IMR-90 (cell line): ENCODE measurements around the gene KIF3A. TPM values are rescaled to one million over a fixed set of nuclear protein-coding genes. Genes with fewer than 3 reads are reported as not detected.

ENCODE experiments used
- ATAC-seq: fragments of 200-7000 bp; cut with Tn5 transposase; 2 replicates; pipeline ENCODE4 v1.9.1; 2020; ENCODE audit warnings: low read depth, mild to moderate bottlenecking, moderate library complexity
- BruUV-seq: library from RNA; stranded (reverse); fragments of 400-500 nt; replicated peaks from 2 replicates; lab custom pipeline; 2021; lab: Mats Ljungman, UMichigan
- CTCF ChIA-PET: fragments of 300-600 bp; formaldehyde crosslinking; extraction: SDS; loops from one replicate; lab custom pipeline; 2021; ENCODE audit warnings: antibody characterized with exemption; lab: Yijun Ruan, JAX
- POLR2A ChIA-PET: fragments of 300-600 bp; sonication (Branson Sonifier 250); formaldehyde crosslinking; loops from one replicate; lab custom pipeline; 2022; ENCODE audit warnings: antibody characterized with exemption; ENCODE audit not compliant: unreplicated experiment; lab: Charles Lee
- DNase-seq: peaks from one replicate; pipeline ENCODE4 v3.0.0; 2013
- H2AFZ ChIP-seq: replicated peaks from 2 replicates; pipeline ENCODE3; 2013; ENCODE audit warnings: low read length, mild to moderate bottlenecking; ENCODE audit not compliant: poor library complexity
- H2AK5ac ChIP-seq: 2 replicates; pipeline ENCODE4 v1.6.1; 2013; ENCODE audit warnings: low read depth, low read length, inconsistent platforms
- H2AK9ac ChIP-seq: replicated peaks from 2 replicates; pipeline ENCODE3; 2013; ENCODE audit warnings: mild to moderate bottlenecking, low read depth, low read length, moderate library complexity; ENCODE audit not compliant: poor library complexity
- H2BK120ac ChIP-seq: 2 replicates; pipeline ENCODE4 v1.6.1; 2013; ENCODE audit warnings: low read depth, low read length, inconsistent platforms
- H2BK15ac ChIP-seq: 3 replicates; pipeline ENCODE4 v1.6.1; 2013; ENCODE audit warnings: low read depth, low read length, inconsistent platforms
- H2BK20ac ChIP-seq: 2 replicates; pipeline ENCODE4 v1.6.1; 2013; ENCODE audit warnings: low read depth, mild to moderate bottlenecking, inconsistent platforms, low read length, moderate library complexity
- H2BK5ac ChIP-seq: 2 replicates; pipeline ENCODE4 v1.6.1; 2013; ENCODE audit warnings: mild to moderate bottlenecking, low read depth, low read length, inconsistent platforms; ENCODE audit not compliant: poor library complexity, severe bottlenecking
- H3K14ac ChIP-seq: replicated peaks from 2 replicates; pipeline ENCODE4 v1.6.1; 2013; ENCODE audit warnings: low read depth, low read length, inconsistent platforms
- H3K18ac ChIP-seq: 2 replicates; pipeline ENCODE4 v1.6.1; 2013; ENCODE audit warnings: low read depth, low read length, control low read depth
- H3K23ac ChIP-seq: 2 replicates; pipeline ENCODE4 v1.6.1; 2013; ENCODE audit warnings: low read depth, low read length, inconsistent platforms
- H3K27ac ChIP-seq: 2 replicates; pipeline ENCODE4 v1.5.1; 2013; ENCODE audit warnings: mild to moderate bottlenecking, control low read depth, low read length; ENCODE audit not compliant: insufficient read depth
- H3K27me3 ChIP-seq: 2 replicates; pipeline ENCODE4 v1.6.1; 2013; ENCODE audit warnings: low read length; ENCODE audit not compliant: control insufficient read depth, insufficient read depth
- H3K36me3 ChIP-seq: 2 replicates; pipeline ENCODE4 v1.6.1; 2013; ENCODE audit warnings: low read length, mixed read lengths; ENCODE audit not compliant: control insufficient read depth, insufficient read depth
- H3K4ac ChIP-seq: 2 replicates; pipeline ENCODE4 v1.6.1; 2013; ENCODE audit warnings: low read depth, low read length, inconsistent platforms
- H3K4me1 ChIP-seq: 2 replicates; pipeline ENCODE4 v1.6.1; 2013; ENCODE audit warnings: low read length, mixed read lengths; ENCODE audit not compliant: control insufficient read depth, insufficient read depth
- H3K4me2 ChIP-seq: 2 replicates; pipeline ENCODE4 v1.6.1; 2013; ENCODE audit warnings: low read depth, mild to moderate bottlenecking, control low read depth, low read length, moderate library complexity
- H3K4me3 ChIP-seq: 2 replicates; pipeline ENCODE4 v1.5.1; 2013; ENCODE audit warnings: low read depth, mild to moderate bottlenecking, control low read depth, low read length, moderate library complexity; ENCODE audit not compliant: insufficient read depth
- H3K56ac ChIP-seq: 2 replicates; pipeline ENCODE4 v1.6.1; 2013; ENCODE audit warnings: low read length, inconsistent platforms; ENCODE audit not compliant: insufficient read depth; ENCODE audit errors: extremely low read depth
- H3K79me1 ChIP-seq, 2 experiments: 2 replicates each; pipeline ENCODE4 v1.6.1; 2013; ENCODE audit warnings: low read length in 2 of 2, inconsistent platforms in 1 of 2, low read depth in 1 of 2
- H3K9ac ChIP-seq: 2 replicates; pipeline ENCODE4 v1.6.1; 2013; ENCODE audit warnings: low read depth, low read length, control low read depth
- H3K9me1 ChIP-seq: 2 replicates; pipeline ENCODE4 v1.6.1; 2013; ENCODE audit warnings: low read length, inconsistent platforms; ENCODE audit not compliant: insufficient read depth
- H3K9me3 ChIP-seq: 2 replicates; pipeline ENCODE4 v1.6.1; 2013; ENCODE audit warnings: low read length; ENCODE audit not compliant: control insufficient read depth, insufficient read depth
- H4K20me1 ChIP-seq: 2 replicates; pipeline ENCODE4 v1.6.1; 2013; ENCODE audit warnings: low read length, inconsistent platforms; ENCODE audit not compliant: insufficient read depth
- H4K5ac ChIP-seq: 2 replicates; pipeline ENCODE4 v1.6.1; 2013; ENCODE audit warnings: mild to moderate bottlenecking, low read depth, low read length, control low read depth
- H4K8ac ChIP-seq, 2 experiments: 2 replicates each; pipeline ENCODE4 v1.6.1; 2013; ENCODE audit warnings: low read depth in 2 of 2, low read length in 2 of 2, control low read depth in 1 of 2, inconsistent platforms in 1 of 2
- H4K91ac ChIP-seq: 2 replicates; pipeline ENCODE4 v1.6.1; 2013; ENCODE audit warnings: low read depth, low read length, inconsistent platforms; ENCODE audit not compliant: insufficient read depth
- BHLHE40 ChIP-seq: fragments of 150-350 bp; IDR thresholded peaks from 2 replicates; pipeline ENCODE4 v1.6.1; 2016; ENCODE audit warnings: mild to moderate bottlenecking, low read depth, low read length
- CEBPB ChIP-seq: IDR thresholded peaks from 2 replicates; pipeline ENCODE4 v1.6.1; 2012; ENCODE audit warnings: low read depth, low read length, improper control_type of control experiment
- CHD1 ChIP-seq: IDR thresholded peaks from 2 replicates; pipeline ENCODE4 v1.6.1; 2012; ENCODE audit warnings: low read depth, low read length, improper control_type of control experiment
- FOS ChIP-seq: fragments of 150-350 bp; IDR thresholded peaks from 2 replicates; pipeline ENCODE4 v1.6.1; 2016; ENCODE audit warnings: low read depth, low read length
- MAFK ChIP-seq: IDR thresholded peaks from 2 replicates; pipeline ENCODE4 v1.6.1; 2012; ENCODE audit warnings: low read depth, low read length, improper control_type of control experiment
- MAZ ChIP-seq: IDR thresholded peaks from 2 replicates; pipeline ENCODE4 v1.6.1; 2012; ENCODE audit warnings: low read depth, mild to moderate bottlenecking, low read length, improper control_type of control experiment, moderate library complexity, borderline replicate concordance
- MXI1 ChIP-seq: IDR thresholded peaks from 2 replicates; pipeline ENCODE4 v1.6.1; 2012; ENCODE audit warnings: low read depth, mild to moderate bottlenecking, low read length, moderate library complexity, borderline replicate concordance
- NFE2L2 ChIP-seq: fragments of 150-350 bp; IDR thresholded peaks from 2 replicates; pipeline ENCODE4 v1.6.1; 2016; ENCODE audit warnings: low read depth, mild to moderate bottlenecking, low read length
- POLR2A ChIP-seq: IDR thresholded peaks from 2 replicates; pipeline ENCODE4 v1.6.1; 2012; ENCODE audit warnings: mild to moderate bottlenecking, low read depth, low read length
- RAD21 ChIP-seq: IDR thresholded peaks from 2 replicates; pipeline ENCODE4 v1.6.1; 2012; ENCODE audit warnings: low read length, improper control_type of control experiment
- RCOR1 ChIP-seq: IDR thresholded peaks from 2 replicates; pipeline ENCODE4 v1.6.1; 2012; ENCODE audit warnings: mild to moderate bottlenecking, low read length, improper control_type of control experiment; ENCODE audit not compliant: insufficient replicate concordance
- RFX5 ChIP-seq: IDR thresholded peaks from 2 replicates; pipeline ENCODE4 v1.8.0; 2012; ENCODE audit warnings: low read depth, mild to moderate bottlenecking, low read length, moderate library complexity
- SMC3 ChIP-seq: fragments of 150-350 bp; IDR thresholded peaks from 2 replicates; pipeline ENCODE4 v1.6.1; 2016; ENCODE audit warnings: low read depth, mild to moderate bottlenecking, antibody characterized with exemption, low read length, moderate library complexity
- WGBS, 2 experiments: methylation state at CpG; one replicate each; pipeline versions ENCODE4 v1.1.5 to v1.1.7; 2013; ENCODE audit warnings: missing lambda C conversion rate in 2 of 2; ENCODE audit not compliant: insufficient read length in 1 of 2; ENCODE audit errors: extremely low coverage in 2 of 2; 5-methylcytosine and 5-hydroxymethylcytosine counted together
- dilution Hi-C: fragments of 300-500 bp; cut with HindIII; formaldehyde crosslinking; loops from one replicate; pipeline ENCODE4 v1.14.3; 2018; ENCODE audit warnings: low sequenced_read_pairs; ENCODE audit not compliant: unreplicated experiment
- in situ Hi-C: fragments of 300-500 bp; cut with MboI; formaldehyde crosslinking; loops from 3 replicates; pipeline ENCODE4 v1.14.3; 2019; ENCODE audit warnings: low sequenced_read_pairs, inconsistent platforms, mixed read lengths
- intact Hi-C: fragments of 100-400 bp; cut with micrococcal nuclease; formaldehyde crosslinking; loops from 2 replicates; pipeline ENCODE4 v1.10.0; 2022
- polyA plus RNA-seq, 3 experiments: library from polyadenylated mRNA; depleted of rRNA; stranded (reverse); fragments of >200 nt; gene quantifications; 2 replicates each; pipeline ENCODE4 v1.2.3, GENCODE V29; 2012; ENCODE audit warnings: low replicate concordance in 1 of 3
- total RNA-seq: library from RNA; depleted of rRNA; stranded (reverse); fragments of >200 nt; gene quantifications from 2 replicates; pipeline ENCODE4 v1.2.3, GENCODE V29; 2012
- TF ChIP-seq, protein P1 (sequence below): fragments of 150-350 bp; IDR thresholded peaks from 2 replicates; pipeline ENCODE4 v1.6.1; 2016; ENCODE audit warnings: low read depth, mild to moderate bottlenecking, low read length, moderate library complexity, borderline replicate concordance
- TF ChIP-seq, protein P2 (sequence below): fragments of 150-350 bp; IDR thresholded peaks from 2 replicates; pipeline ENCODE4 v1.6.1; 2017; ENCODE audit warnings: mild to moderate bottlenecking, antibody characterized with exemption, low read length, low read depth
- TF ChIP-seq, protein P3 (sequence below): conservative IDR thresholded peaks from 2 replicates; pipeline ENCODE4 v1.5.1; 2012; ENCODE audit warnings: mild to moderate bottlenecking, low read depth, low read length, improper control_type of control experiment

Gene KIF3A
- total and polyA plus RNA-seq, 2 of the 4 experiments (the other 2 are of a cell fraction), result 4.3 to 4.5 TPM

DNA sequence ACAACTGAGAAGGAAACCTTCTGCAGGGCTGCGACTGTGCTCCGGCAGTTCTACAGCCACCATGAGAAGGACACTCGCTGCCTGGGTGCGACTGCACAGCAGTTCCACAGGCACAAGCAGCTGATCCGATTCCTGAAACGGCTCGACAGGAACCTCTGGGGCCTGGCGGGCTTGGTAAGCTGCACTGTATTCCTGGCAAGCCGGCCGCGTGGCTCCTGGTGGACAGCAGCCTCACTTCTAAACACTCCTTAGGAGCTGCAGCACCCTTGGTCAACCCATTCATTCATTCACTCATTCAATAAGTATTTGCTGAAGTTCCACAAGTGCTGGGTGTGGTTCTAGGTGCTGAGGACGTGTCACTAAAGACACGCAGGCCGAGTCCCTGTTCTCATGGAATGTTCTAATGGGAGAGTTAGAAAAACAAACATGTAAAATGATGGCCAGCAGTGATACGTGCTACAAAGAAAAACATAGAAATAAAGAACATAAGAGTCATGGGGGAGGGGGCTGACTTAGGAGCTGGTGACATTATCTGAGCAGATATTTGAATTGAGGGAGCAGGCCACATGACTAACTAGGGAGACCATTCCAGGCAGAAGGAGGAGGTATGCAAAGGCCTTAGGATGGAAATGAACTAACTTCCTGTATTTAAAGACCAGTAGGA is 57.5 kb downstream of the KIF3A start:
- no TSS peak for BruUV-seq
- ATAC-seq (no peak), DNase-seq (no peak)
- Histone ChIP-seq H2BK5ac (no peak overlapping the region), H3K9ac (no peak overlapping the region), H2BK15ac (no peak overlapping the region), H3K18ac (no peak overlapping the region), H4K20me1 (no peaks in the 10 kb centered on the region), H3K4me2 (no peak overlapping the region), H3K36me3 (no peaks in the 10 kb centered on the region), H4K91ac (no peak overlapping the region), H3K79me1 (no peaks in the 10 kb centered on the region), H4K8ac (peak overlapping the region in 1 of 2 experiments; percentile 37; a peak in 1 of 4 replicates), H3K9me3 (no peaks in the 10 kb centered on the region), H3K4ac (0 out of 2 replicates have a peak overlapping the region, but pooled peaks have one; percentile 21), H2AFZ (peak overlapping the region; percentile 6), H3K9me1 (peaks cover 19% of the 10 kb centered on the region), H3K4me1 (peaks cover 11% of the 10 kb centered on the region), H2AK5ac (no peak overlapping the region; the same call in 1 of the 2 replicates), H2BK20ac (no peak overlapping the region), H3K23ac (no peak overlapping the region), H2BK120ac (no peak overlapping the region), H3K27ac (no peak overlapping the region), H3K27me3 (no peaks in the 10 kb centered on the region), H3K56ac (no peak overlapping the region), H3K4me3 (no peak overlapping the region), H3K14ac (peak overlapping the region; percentile 22; the same call in 1 of the 2 replicates), H4K5ac (no peak overlapping the region), H2AK9ac (no peak overlapping the region)
- in situ Hi-C loops (no loop called here), dilution Hi-C loops (no loop called here), intact Hi-C loops (no loop called here)
- CTCF ChIA-PET, result no interaction called here
- POLR2A ChIA-PET, result no interaction called here
- WGBS, 2 experiments, result 95% methylated on average over 6 of the region's 15 CpGs; no CpG with 5 or more reads in 1 of the 2 experiments
- TF ChIP-seq, protein P1, sequence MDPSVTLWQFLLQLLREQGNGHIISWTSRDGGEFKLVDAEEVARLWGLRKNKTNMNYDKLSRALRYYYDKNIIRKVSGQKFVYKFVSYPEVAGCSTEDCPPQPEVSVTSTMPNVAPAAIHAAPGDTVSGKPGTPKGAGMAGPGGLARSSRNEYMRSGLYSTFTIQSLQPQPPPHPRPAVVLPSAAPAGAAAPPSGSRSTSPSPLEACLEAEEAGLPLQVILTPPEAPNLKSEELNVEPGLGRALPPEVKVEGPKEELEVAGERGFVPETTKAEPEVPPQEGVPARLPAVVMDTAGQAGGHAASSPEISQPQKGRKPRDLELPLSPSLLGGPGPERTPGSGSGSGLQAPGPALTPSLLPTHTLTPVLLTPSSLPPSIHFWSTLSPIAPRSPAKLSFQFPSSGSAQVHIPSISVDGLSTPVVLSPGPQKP, result no peak
- no peak for TF ChIP-seq POLR2A
- TF ChIP-seq, protein P2, sequence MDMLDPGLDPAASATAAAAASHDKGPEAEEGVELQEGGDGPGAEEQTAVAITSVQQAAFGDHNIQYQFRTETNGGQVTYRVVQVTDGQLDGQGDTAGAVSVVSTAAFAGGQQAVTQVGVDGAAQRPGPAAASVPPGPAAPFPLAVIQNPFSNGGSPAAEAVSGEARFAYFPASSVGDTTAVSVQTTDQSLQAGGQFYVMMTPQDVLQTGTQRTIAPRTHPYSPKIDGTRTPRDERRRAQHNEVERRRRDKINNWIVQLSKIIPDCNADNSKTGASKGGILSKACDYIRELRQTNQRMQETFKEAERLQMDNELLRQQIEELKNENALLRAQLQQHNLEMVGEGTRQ, result no peak
- no peak for TF ChIP-seq NFE2L2
- TF ChIP-seq FOS, result no peak
- TF ChIP-seq MAFK, result no peak
- TF ChIP-seq RFX5, result no peak
- TF ChIP-seq CHD1, result no peak
- TF ChIP-seq CEBPB, result no peak
- no peak for TF ChIP-seq BHLHE40
- TF ChIP-seq RCOR1, result no peak
- TF ChIP-seq, protein P3, sequence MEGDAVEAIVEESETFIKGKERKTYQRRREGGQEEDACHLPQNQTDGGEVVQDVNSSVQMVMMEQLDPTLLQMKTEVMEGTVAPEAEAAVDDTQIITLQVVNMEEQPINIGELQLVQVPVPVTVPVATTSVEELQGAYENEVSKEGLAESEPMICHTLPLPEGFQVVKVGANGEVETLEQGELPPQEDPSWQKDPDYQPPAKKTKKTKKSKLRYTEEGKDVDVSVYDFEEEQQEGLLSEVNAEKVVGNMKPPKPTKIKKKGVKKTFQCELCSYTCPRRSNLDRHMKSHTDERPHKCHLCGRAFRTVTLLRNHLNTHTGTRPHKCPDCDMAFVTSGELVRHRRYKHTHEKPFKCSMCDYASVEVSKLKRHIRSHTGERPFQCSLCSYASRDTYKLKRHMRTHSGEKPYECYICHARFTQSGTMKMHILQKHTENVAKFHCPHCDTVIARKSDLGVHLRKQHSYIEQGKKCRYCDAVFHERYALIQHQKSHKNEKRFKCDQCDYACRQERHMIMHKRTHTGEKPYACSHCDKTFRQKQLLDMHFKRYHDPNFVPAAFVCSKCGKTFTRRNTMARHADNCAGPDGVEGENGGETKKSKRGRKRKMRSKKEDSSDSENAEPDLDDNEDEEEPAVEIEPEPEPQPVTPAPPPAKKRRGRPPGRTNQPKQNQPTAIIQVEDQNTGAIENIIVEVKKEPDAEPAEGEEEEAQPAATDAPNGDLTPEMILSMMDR, result no peak
- TF ChIP-seq MXI1, result no peak
- TF ChIP-seq RAD21, result no peak
- TF ChIP-seq SMC3, result no peak
- TF ChIP-seq MAZ, result no peak
